ENCODE data around the gene ALPI. TPM values are rescaled to one million over a fixed set of nuclear protein-coding genes. Genes with fewer than 3 reads are reported as not detected.

Gene ALPI
- total RNA-seq, 1 experiment from 2014 or later, result not detected

DNA sequence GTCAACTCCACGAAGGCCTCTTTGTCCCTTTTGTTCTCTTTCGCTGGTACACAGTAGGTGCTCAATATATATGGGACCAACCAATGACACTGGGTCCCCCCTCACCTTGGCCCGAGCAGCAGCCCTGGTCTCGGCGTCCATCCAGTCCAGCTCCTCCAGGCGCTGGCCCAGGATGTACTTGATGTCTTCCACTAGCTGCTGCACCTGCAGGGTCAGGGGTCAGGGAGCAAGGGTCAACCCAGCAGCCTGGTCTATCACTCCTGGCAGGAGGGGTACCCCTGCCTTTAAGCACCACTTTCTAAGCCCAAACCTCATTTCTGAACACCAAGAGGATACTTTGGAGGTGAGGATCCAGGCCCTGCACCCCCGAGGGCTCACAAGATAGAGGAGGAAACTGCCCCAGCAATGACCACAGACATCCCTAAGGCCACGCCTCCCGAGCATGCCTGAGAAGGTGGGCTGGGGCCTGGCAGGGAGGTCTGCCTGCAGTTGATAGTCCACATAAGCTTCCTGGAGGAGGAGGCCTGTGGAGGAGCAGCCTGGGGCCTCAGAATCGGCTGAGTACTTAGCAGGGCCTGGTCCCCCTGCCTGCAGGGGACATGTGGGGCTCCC, 27.5 kb downstream of the ALPI start:
- intact Hi-C loops (cut with micrococcal nuclease), result no loop called here
- DNase-seq (no peak), ATAC-seq (no peak)
- ChIA-PET CTCF (no interaction called here), POLR2A (ENCODE audit: unreplicated experiment) (no interaction called here)
- no peaks in the 10 kb centered on the region for H3K9me2 ChIP-seq (replicated peaks; ENCODE audit: low read length)
- no peaks in the 10 kb centered on the region for H4K20me1 ChIP-seq (ENCODE audit: low read length)
- TF ChIP-seq EZH2 (IDR thresholded peaks at IDR 0.05; ENCODE audit: low read length, unreplicated experiment) (no peak), EZH2phosphoT487 (IDR thresholded peaks at IDR 0.05; ENCODE audit: borderline replicate concordance, low read length) (no peak)
- TF ChIP-seq, protein P1, sequence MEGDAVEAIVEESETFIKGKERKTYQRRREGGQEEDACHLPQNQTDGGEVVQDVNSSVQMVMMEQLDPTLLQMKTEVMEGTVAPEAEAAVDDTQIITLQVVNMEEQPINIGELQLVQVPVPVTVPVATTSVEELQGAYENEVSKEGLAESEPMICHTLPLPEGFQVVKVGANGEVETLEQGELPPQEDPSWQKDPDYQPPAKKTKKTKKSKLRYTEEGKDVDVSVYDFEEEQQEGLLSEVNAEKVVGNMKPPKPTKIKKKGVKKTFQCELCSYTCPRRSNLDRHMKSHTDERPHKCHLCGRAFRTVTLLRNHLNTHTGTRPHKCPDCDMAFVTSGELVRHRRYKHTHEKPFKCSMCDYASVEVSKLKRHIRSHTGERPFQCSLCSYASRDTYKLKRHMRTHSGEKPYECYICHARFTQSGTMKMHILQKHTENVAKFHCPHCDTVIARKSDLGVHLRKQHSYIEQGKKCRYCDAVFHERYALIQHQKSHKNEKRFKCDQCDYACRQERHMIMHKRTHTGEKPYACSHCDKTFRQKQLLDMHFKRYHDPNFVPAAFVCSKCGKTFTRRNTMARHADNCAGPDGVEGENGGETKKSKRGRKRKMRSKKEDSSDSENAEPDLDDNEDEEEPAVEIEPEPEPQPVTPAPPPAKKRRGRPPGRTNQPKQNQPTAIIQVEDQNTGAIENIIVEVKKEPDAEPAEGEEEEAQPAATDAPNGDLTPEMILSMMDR (conservative IDR thresholded peaks at IDR 0.05; ENCODE audit: low read depth, low read length), result no peak
- H3K27me3 ChIP-seq (ENCODE audit: low read length), result no peaks in the 10 kb centered on the region
- no peak overlapping the region for H3K4me3 ChIP-seq (ENCODE audit: low read length)
- no peak overlapping the region for H3K4me2 ChIP-seq (ENCODE audit: low read length)
- H3K9me3 ChIP-seq (ENCODE audit: low read length), result no peaks in the 10 kb centered on the region
- H3K4me1 ChIP-seq (ENCODE audit: insufficient read depth, low read length), result no peaks in the 10 kb centered on the region
- H3K36me3 ChIP-seq (ENCODE audit: low read depth, low read length), result no peaks in the 10 kb centered on the region
- H3K27ac ChIP-seq (ENCODE audit: low read length), result no peak overlapping the region
- no peak overlapping the region for H3K9ac ChIP-seq (ENCODE audit: low read length)
- no peaks in the 10 kb centered on the region for H3K79me2 ChIP-seq (ENCODE audit: low read length)
- H3F3A ChIP-seq (ENCODE audit: low read length, unreplicated experiment), result no peaks in the 10 kb centered on the region
- H2AFZ ChIP-seq (ENCODE audit: low read length), result no peak overlapping the region
- BruUV-seq (replicated peaks), result no TSS peak

- no peak for DNase-seq
- ATAC-seq, result no peak
- POLR2A ChIA-PET (ENCODE audit: unreplicated experiment), result no interaction called here
- H3K4me1 ChIP-seq (ENCODE audit: insufficient read depth, low read length), result no peaks in the 10 kb centered on the region
- no peak overlapping the region for H3K4me3 ChIP-seq (ENCODE audit: low read length)
- H3K9me3 ChIP-seq (ENCODE audit: low read length), result no peaks in the 10 kb centered on the region
- H3K9me2 ChIP-seq (replicated peaks; ENCODE audit: low read length), result no peaks in the 10 kb centered on the region
- no TSS peak for BruUV-seq (replicated peaks)
- H3K9ac ChIP-seq (ENCODE audit: low read length), result no peak overlapping the region
- no peak overlapping the region for H2AFZ ChIP-seq (ENCODE audit: low read length)
- H3K4me2 ChIP-seq (ENCODE audit: low read length), result no peak overlapping the region
- H3K27me3 ChIP-seq (ENCODE audit: low read length), result no peaks in the 10 kb centered on the region
- CTCF ChIA-PET, result no interaction called here
- no peaks in the 10 kb centered on the region for H3K79me2 ChIP-seq (ENCODE audit: low read length)
- no peak overlapping the region for H3K27ac ChIP-seq (ENCODE audit: low read length)
- intact Hi-C loops (cut with micrococcal nuclease), result no loop called here
- no peaks in the 10 kb centered on the region for H4K20me1 ChIP-seq (ENCODE audit: low read length)
- H3K36me3 ChIP-seq (ENCODE audit: low read depth, low read length), result no peaks in the 10 kb centered on the region
- TF ChIP-seq, protein P1 (conservative IDR thresholded peaks at IDR 0.05; ENCODE audit: low read depth, low read length), result no peak
- TF ChIP-seq EZH2 (IDR thresholded peaks at IDR 0.05; ENCODE audit: low read length, unreplicated experiment) (no peak), EZH2phosphoT487 (IDR thresholded peaks at IDR 0.05; ENCODE audit: borderline replicate concordance, low read length) (no peak)
- no peaks in the 10 kb centered on the region for H3F3A ChIP-seq (ENCODE audit: low read length, unreplicated experiment)
Measured at GRCh38 chr2:232483923-232484627, 28.1 kb downstream of the ALPI start.
